ENCODE data around the gene BCL2L15.

BCL2L15 gene

GRCh38 chr1:113850127-113850796, 37.1 kb downstream of the BCL2L15 start:
- no peak for DNase-seq (ENCODE audit: low spot score)
- TF ChIP-seq CTCF (IDR thresholded peaks at IDR 0.05): no peak
- Histone ChIP-seq H3K27ac (no peak overlapping the region), H3K4me3 (no peak overlapping the region)

GRCh38 chr1:113849072-113849471, 38.3 kb downstream of the BCL2L15 start:
- Histone ChIP-seq H3K4me3 (no peak overlapping the region), H3K27ac (no peak overlapping the region)
- TF ChIP-seq CTCF (IDR thresholded peaks at IDR 0.05): no peak
- DNase-seq (ENCODE audit: low spot score): no peak

GRCh38 chr1:113846391-113847035, 40.9 kb downstream of the BCL2L15 start:
- Histone ChIP-seq H3K27ac (no peak overlapping the region), H3K4me3 (no peak overlapping the region)
- TF ChIP-seq CTCF (IDR thresholded peaks at IDR 0.05): no peak
- DNase-seq (ENCODE audit: low spot score): no peak

- TF ChIP-seq CTCF (IDR thresholded peaks at IDR 0.05): no peak
- Histone ChIP-seq H3K4me3 (no peak overlapping the region), H3K27ac (no peak overlapping the region)
- no peak for DNase-seq (ENCODE audit: low spot score)
Measured at GRCh38 chr1:113836534-113836933, 50.8 kb downstream of the BCL2L15 start.

GRCh38 chr1:113835686-113836290, 51.6 kb downstream of the BCL2L15 start:
- no peak for TF ChIP-seq CTCF (IDR thresholded peaks at IDR 0.05)
- Histone ChIP-seq H3K27ac (no peak overlapping the region), H3K4me3 (no peak overlapping the region)
- no peak for DNase-seq (ENCODE audit: low spot score)

GRCh38 chr1:113834716-113835115, 52.7 kb downstream of the BCL2L15 start:
- DNase-seq (ENCODE audit: low spot score): no peak
- Histone ChIP-seq H3K4me3 (no peak overlapping the region), H3K27ac (no peak overlapping the region)
- TF ChIP-seq CTCF (IDR thresholded peaks at IDR 0.05): no peak
